ENCODE results near the gene MYT1. TPM values are rescaled to one million over a fixed set of nuclear protein-coding genes. Genes with fewer than 3 reads are reported as not detected.

MYT1 gene
- total RNA-seq, 3 donors from 2014 or later (not counting 1 experiment from before 2014, with no cell fraction given), result not detected

DNA sequence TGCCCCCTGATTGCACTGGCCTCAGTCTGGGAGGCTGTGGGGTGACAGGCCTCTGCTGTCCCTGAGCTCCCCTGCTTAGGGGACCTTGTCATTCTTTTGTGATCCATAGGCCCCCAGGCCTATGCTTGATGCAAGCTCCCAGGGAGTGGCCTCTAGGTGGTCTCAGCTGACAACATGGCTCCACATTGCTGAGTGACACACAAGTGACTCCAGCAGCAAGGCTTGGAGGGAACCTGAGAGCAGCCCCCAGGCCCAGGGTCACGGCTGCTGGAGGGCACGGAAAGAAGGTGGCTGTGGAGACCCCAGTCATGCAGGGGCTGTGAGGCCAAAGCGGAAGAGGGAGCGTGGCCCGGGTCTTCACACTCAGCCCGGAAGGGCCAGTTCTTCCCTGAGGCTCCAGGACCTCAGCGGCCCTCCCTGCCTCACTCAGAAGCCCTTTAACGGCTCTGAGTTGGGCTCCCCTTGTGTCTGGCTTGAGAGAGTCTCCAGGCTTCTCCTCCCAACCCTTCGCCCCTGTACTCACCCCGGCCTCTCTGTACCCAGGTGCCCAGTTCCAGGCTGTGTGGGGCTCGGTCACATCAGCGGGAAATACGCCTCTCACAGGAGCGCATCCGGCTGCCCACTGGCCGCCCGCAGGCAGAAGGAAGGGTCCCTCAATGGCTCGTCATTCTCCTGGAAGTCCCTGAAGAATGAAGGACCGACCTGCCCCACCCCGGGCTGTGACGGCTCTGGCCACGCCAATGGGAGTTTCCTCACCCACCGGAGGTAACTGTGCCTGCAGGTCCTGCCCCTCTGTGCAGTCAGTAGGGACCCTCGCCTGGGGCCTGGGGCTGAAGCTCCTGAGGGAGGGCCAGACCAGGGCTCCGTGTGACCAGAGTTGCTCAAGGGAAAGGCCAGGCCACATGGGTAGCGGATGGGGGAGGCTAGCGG, 67.6 kb downstream of the MYT1 start:
- H3K27me3 ChIP-seq (ENCODE audit: control insufficient read depth, insufficient read depth, low read length), result no peaks in the 10 kb centered on the region
- H3K27ac ChIP-seq (ENCODE audit: low read length), result no peak overlapping the region
- H3K36me3 Mint-ChIP-seq, result no peaks in the 10 kb centered on the region
- no peak overlapping the region for H3K27ac Mint-ChIP-seq
- no peaks in the 10 kb centered on the region for H3K27me3 Mint-ChIP-seq (ENCODE audit: low read depth in 2 of 2)
- no peak for TF ChIP-seq CTCF (IDR thresholded peaks at IDR 0.05)
- H3K4me1 ChIP-seq (ENCODE audit: control insufficient read depth, insufficient read depth, low read length), result peaks cover 17% of the 10 kb centered on the region
- intact Hi-C loops (cut with micrococcal nuclease), result no loop called here
- H3K36me3 ChIP-seq (ENCODE audit: control insufficient read depth, insufficient read depth, low read length), result no peaks in the 10 kb centered on the region
- no peaks in the 10 kb centered on the region for H3K9me3 Mint-ChIP-seq
- no peak for ATAC-seq
- no peak for DNase-seq
- no peak overlapping the region for H3K4me3 ChIP-seq (ENCODE audit: low read length)
- H3K9me3 ChIP-seq (ENCODE audit: control insufficient read depth, insufficient read depth, low read length), result no peaks in the 10 kb centered on the region
- no peak overlapping the region for H3K4me3 Mint-ChIP-seq
- WGBS (ENCODE audit: insufficient coverage), result 95% methylated on average over 27 of the region's 27 CpGs
- peaks cover 0 to 7% of the 10 kb centered on the region in 2 donors for H3K4me1 Mint-ChIP-seq

- peaks cover 8% of the 10 kb centered on the region for H3K4me1 ChIP-seq (ENCODE audit: control insufficient read depth, insufficient read depth, low read length)
- no peak for ATAC-seq
- no peak overlapping the region for H3K4me3 ChIP-seq (ENCODE audit: low read length)
- Mint-ChIP-seq H3K27ac (no peak overlapping the region), H3K9me3 (no peaks in the 10 kb centered on the region), H3K4me3 (no peak overlapping the region), H3K4me1 (peaks cover 0 to 7% of the 10 kb centered on the region in 2 donors), H3K27me3 (ENCODE audit: low read depth in 2 of 2) (no peaks in the 10 kb centered on the region), H3K36me3 (no peaks in the 10 kb centered on the region)
- H3K9me3 ChIP-seq (ENCODE audit: control insufficient read depth, insufficient read depth, low read length), result no peaks in the 10 kb centered on the region
- no peak overlapping the region for H3K27ac ChIP-seq (ENCODE audit: low read length)
- TF ChIP-seq CTCF (IDR thresholded peaks at IDR 0.05), result no peak
- no peaks in the 10 kb centered on the region for H3K36me3 ChIP-seq (ENCODE audit: control insufficient read depth, insufficient read depth, low read length)
- intact Hi-C loops (cut with micrococcal nuclease), result no loop called here
- WGBS (ENCODE audit: insufficient coverage), result 58% methylated on average over 3 of the region's 3 CpGs
- no peak for DNase-seq
- H3K27me3 ChIP-seq (ENCODE audit: control insufficient read depth, insufficient read depth, low read length), result no peaks in the 10 kb centered on the region
Observed at GRCh38 chr20:64232794-64233193, 68.5 kb downstream of the MYT1 start.

GRCh38 chr20:64233725-64234124, 69.5 kb downstream of the MYT1 start:
- TF ChIP-seq CTCF (IDR thresholded peaks at IDR 0.05), result no peak
- Histone ChIP-seq H3K27me3 (ENCODE audit: control insufficient read depth, insufficient read depth, low read length) (no peaks in the 10 kb centered on the region), H3K9me3 (ENCODE audit: control insufficient read depth, insufficient read depth, low read length) (no peaks in the 10 kb centered on the region), H3K4me1 (ENCODE audit: control insufficient read depth, insufficient read depth, low read length) (peaks cover 2% of the 10 kb centered on the region), H3K27ac (ENCODE audit: low read length) (no peak overlapping the region), H3K36me3 (ENCODE audit: control insufficient read depth, insufficient read depth, low read length) (no peaks in the 10 kb centered on the region), H3K4me3 (ENCODE audit: low read length) (no peak overlapping the region)
- Mint-ChIP-seq H3K4me3 (no peak overlapping the region), H3K27me3 (ENCODE audit: low read depth in 2 of 2) (no peaks in the 10 kb centered on the region), H3K27ac (no peak overlapping the region), H3K36me3 (no peaks in the 10 kb centered on the region), H3K9me3 (no peaks in the 10 kb centered on the region), H3K4me1 (peaks cover 0 to 7% of the 10 kb centered on the region in 2 donors)
- DNase-seq, result no peak
- WGBS (ENCODE audit: insufficient coverage), result 92% methylated on average over 5 of the region's 5 CpGs
- no peak for ATAC-seq
- intact Hi-C loops (cut with micrococcal nuclease), result no loop called here
